ENCODE data around the gene ZAR1L. TPM values are rescaled to one million over a fixed set of nuclear protein-coding genes. Genes with fewer than 3 reads are reported as not detected.

Gene ZAR1L
- total and polyA plus RNA-seq, 2 of the 4 experiments (the other 2 are of a cell fraction) = not detected

DNA sequence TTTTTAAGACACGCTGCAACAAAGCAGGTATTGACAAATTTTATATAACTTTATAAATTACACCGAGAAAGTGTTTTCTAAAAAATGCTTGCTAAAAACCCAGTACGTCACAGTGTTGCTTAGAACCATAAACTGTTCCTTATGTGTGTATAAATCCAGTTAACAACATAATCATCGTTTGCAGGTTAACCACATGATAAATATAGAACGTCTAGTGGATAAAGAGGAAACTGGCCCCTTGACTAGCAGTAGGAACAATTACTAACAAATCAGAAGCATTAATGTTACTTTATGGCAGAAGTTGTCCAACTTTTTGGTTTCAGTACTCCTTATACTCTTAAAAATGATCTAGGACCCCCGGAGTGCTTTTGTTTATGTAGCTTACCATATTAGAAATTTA lies 1.3 kb upstream of the ZAR1L start:
- ATAC-seq (ENCODE audit: low read depth) = no peak
- no peak overlapping the region for H3K56ac ChIP-seq (ENCODE audit: extremely low read depth, insufficient read depth, low read length)
- no peak overlapping the region for H3K18ac ChIP-seq (ENCODE audit: low read depth, low read length)
- no TSS peak for BruUV-seq (replicated peaks)
- peak overlapping the region; percentile 93; the same call in 1 of the 2 replicates for H3K4ac ChIP-seq (ENCODE audit: low read depth, low read length)
- dilution Hi-C loops (cut with HindIII; ENCODE audit: low sequenced_read_pairs, unreplicated experiment) (no loop called here), in situ Hi-C loops (cut with MboI; ENCODE audit: low sequenced_read_pairs) (no loop called here), intact Hi-C loops (cut with micrococcal nuclease) (loop anchor here (5.0 kb wide), 1 partner anchor 221 kb away; the partner anchor contains the start of gene N4BP2L2)
- H3K9me3 ChIP-seq (ENCODE audit: control insufficient read depth, insufficient read depth, low read length) = no peaks in the 10 kb centered on the region
- H4K20me1 ChIP-seq (ENCODE audit: insufficient read depth, low read length) = no peaks in the 10 kb centered on the region
- H2AFZ ChIP-seq (replicated peaks; ENCODE audit: low read length, poor library complexity) = no peak overlapping the region
- no peak for TF ChIP-seq MXI1 (IDR thresholded peaks at IDR 0.05; ENCODE audit: borderline replicate concordance, low read depth, low read length)
- TF ChIP-seq CEBPB (IDR thresholded peaks at IDR 0.05; ENCODE audit: low read depth, low read length) = no peak
- TF ChIP-seq POLR2A (IDR thresholded peaks at IDR 0.05; ENCODE audit: low read depth, low read length) = no peak
- TF ChIP-seq, protein P1, sequence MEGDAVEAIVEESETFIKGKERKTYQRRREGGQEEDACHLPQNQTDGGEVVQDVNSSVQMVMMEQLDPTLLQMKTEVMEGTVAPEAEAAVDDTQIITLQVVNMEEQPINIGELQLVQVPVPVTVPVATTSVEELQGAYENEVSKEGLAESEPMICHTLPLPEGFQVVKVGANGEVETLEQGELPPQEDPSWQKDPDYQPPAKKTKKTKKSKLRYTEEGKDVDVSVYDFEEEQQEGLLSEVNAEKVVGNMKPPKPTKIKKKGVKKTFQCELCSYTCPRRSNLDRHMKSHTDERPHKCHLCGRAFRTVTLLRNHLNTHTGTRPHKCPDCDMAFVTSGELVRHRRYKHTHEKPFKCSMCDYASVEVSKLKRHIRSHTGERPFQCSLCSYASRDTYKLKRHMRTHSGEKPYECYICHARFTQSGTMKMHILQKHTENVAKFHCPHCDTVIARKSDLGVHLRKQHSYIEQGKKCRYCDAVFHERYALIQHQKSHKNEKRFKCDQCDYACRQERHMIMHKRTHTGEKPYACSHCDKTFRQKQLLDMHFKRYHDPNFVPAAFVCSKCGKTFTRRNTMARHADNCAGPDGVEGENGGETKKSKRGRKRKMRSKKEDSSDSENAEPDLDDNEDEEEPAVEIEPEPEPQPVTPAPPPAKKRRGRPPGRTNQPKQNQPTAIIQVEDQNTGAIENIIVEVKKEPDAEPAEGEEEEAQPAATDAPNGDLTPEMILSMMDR (conservative IDR thresholded peaks at IDR 0.05; ENCODE audit: low read depth, low read length) = no peak
- no peak for TF ChIP-seq CHD1 (IDR thresholded peaks at IDR 0.05; ENCODE audit: low read depth, low read length)
- peak overlapping the region; percentile 93; the same call in 1 of the 2 replicates for H3K14ac ChIP-seq (replicated peaks; ENCODE audit: low read depth, low read length)
- no peak overlapping the region for H4K91ac ChIP-seq (ENCODE audit: insufficient read depth, low read depth, low read length)
- H2AK5ac ChIP-seq (ENCODE audit: low read depth, low read length) = no peak overlapping the region
- DNase-seq = no peak
- ChIA-PET CTCF (interaction anchor here (0.6 kb wide), 1 partner anchor 329 kb away, joined by 3 read pairs; no protein-coding TSS in a partner anchor), POLR2A (ENCODE audit: unreplicated experiment) (no interaction called here)
- peak overlapping the region; percentile 87; the same call in 1 of the 2 replicates for H3K9ac ChIP-seq (ENCODE audit: low read depth, low read length)
- H3K23ac ChIP-seq (ENCODE audit: low read depth, low read length) = no peak overlapping the region; the same call in 1 of the 2 replicates
- H2BK20ac ChIP-seq (ENCODE audit: low read depth, low read length) = no peak overlapping the region
- H2BK15ac ChIP-seq (ENCODE audit: low read depth, low read length) = no peak overlapping the region
- no peaks in the 10 kb centered on the region for H3K27me3 ChIP-seq (ENCODE audit: control insufficient read depth, insufficient read depth, low read length)
- no CpG with 5 or more reads among the region's 6 CpGs for WGBS, 2 experiments (ENCODE audit: extremely low coverage in 2 of 2, insufficient read length in 1 of 2)
- no peak overlapping the region for H2AK9ac ChIP-seq (replicated peaks; ENCODE audit: low read depth, low read length, poor library complexity)
- no peak overlapping the region for H4K5ac ChIP-seq (ENCODE audit: low read depth, low read length)
- H3K36me3 ChIP-seq (ENCODE audit: control insufficient read depth, insufficient read depth, low read length) = no peaks in the 10 kb centered on the region
- H4K8ac ChIP-seq (ENCODE audit: low read depth in 2 of 2, low read length in 2 of 2) = peak overlapping the region in 1 of 2 experiments; percentile 69; a peak in 2 of 4 replicates
- H2BK120ac ChIP-seq (ENCODE audit: low read depth, low read length) = no peak overlapping the region
- H3K4me2 ChIP-seq (ENCODE audit: low read depth, low read length) = peak overlapping the region; percentile 94
- H3K4me1 ChIP-seq (ENCODE audit: control insufficient read depth, insufficient read depth, low read length) = peaks cover 3% of the 10 kb centered on the region
- no peak overlapping the region for H3K27ac ChIP-seq (ENCODE audit: insufficient read depth, low read length)
- H3K9me1 ChIP-seq (ENCODE audit: insufficient read depth, low read length) = no peaks in the 10 kb centered on the region; the same call in 1 of the 2 replicates
- no peak overlapping the region for H2BK5ac ChIP-seq (ENCODE audit: low read depth, low read length, poor library complexity, severe bottlenecking)
- H3K79me1 ChIP-seq (ENCODE audit: low read depth in 1 of 2, low read length in 2 of 2) = peaks cover 0 to 23% of the 10 kb centered on the region in 2 experiments; a peak in 2 of 4 replicates
- H3K4me3 ChIP-seq (ENCODE audit: insufficient read depth, low read depth, low read length) = no peak overlapping the region
